Stimulated activated CD4-positive, alpha-beta T cell treated with anti-CD3 and anti-CD28 coated beads, Interleukin-4, amount 100 ng/mL, for 1 hour (primary cell): ENCODE results near the gene SPOPL.
"Not testable (repeated sequence)": the region's sequence is repeated elsewhere in the genome, so short reads cannot be mapped to it uniquely, and the experiment has no call there.

ENCODE experiments used
- DNase-seq: peaks from one replicate; pipeline ENCODE4 v3.0.0-alpha.2; 2020

The SPOPL gene

DNA sequence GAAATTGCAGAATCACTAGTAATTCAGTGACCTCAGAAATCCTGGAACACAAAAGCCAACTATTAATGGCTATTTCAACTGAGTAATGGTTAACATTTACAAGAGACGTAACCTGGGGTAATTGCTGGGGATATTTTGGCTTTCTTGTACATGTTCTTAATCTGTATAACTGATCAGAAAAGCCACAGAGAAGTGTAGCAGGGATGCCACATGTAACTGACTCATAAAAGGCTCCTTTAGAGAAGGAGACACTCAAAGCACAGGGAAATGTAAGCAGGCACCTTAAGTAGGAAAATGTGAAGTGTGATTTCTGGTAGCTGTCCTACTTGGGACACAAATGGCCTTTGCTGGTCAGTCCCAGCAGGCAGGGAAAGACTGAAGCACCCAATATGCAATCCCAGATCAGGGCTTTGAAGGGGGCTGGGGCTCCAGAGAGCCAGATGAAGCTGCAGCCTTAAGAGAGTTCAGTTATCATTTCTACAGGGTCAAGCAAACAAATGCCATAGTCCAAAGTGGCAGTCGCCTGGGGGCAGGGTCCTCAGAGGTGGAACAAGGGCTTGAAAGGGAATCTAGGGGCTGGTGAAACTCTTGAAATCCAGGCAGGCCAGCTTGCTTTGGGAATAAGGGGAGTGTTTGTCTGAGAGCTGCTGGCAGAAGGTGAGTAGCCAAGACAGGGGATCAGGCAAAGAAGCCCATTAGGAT is 7.2 kb upstream of the SPOPL start:
- DNase-seq: no peak

GRCh38 chr2:138495384-138495783 is 6.2 kb upstream of the SPOPL start:
- DNase-seq: no peak

- no peak for DNase-seq
These were observed 5.4 kb upstream of the SPOPL start for GRCh38 chr2:138496096-138496651.

DNA sequence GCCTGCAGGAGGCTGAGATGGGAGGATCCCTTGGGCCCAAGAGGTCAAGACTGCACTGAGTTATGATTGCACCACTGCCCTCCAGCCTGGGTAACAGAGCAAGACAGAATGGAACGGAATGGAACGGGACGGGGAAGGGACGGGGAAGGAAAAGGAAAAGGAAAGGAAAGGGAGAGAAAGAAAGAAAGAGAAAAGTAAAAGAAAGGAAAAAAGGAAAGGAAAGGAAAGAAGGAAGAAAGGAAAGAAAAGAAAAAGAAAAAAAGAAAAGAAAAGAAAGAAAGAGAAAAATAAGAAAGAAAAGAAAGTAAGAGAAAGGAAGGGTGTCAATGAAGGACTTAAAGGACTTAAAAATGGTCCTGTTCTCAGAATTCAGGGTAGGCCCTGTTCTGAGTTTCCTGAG is 4.3 kb upstream of the SPOPL start:
- DNase-seq: no peak

DNA sequence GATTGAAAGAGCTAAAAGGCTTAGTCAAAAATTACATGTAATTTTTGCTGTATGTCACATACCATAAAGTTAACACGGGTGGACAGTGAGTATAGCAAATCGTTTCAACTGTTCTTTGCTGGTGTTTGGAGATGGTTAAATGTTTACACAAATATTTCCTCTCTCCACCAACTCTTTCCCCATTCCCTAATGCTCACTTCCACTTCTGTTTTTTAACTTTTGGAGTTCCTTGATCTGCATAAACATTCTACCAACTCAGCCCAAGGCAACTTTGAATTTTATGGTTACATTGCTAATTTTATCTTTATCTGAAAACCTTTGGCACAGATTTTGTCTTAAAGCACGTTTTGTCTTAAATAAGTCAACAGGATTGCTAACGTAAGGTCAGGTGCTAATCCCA is 1.9 kb upstream of the SPOPL start:
- DNase-seq: no peak

DNA sequence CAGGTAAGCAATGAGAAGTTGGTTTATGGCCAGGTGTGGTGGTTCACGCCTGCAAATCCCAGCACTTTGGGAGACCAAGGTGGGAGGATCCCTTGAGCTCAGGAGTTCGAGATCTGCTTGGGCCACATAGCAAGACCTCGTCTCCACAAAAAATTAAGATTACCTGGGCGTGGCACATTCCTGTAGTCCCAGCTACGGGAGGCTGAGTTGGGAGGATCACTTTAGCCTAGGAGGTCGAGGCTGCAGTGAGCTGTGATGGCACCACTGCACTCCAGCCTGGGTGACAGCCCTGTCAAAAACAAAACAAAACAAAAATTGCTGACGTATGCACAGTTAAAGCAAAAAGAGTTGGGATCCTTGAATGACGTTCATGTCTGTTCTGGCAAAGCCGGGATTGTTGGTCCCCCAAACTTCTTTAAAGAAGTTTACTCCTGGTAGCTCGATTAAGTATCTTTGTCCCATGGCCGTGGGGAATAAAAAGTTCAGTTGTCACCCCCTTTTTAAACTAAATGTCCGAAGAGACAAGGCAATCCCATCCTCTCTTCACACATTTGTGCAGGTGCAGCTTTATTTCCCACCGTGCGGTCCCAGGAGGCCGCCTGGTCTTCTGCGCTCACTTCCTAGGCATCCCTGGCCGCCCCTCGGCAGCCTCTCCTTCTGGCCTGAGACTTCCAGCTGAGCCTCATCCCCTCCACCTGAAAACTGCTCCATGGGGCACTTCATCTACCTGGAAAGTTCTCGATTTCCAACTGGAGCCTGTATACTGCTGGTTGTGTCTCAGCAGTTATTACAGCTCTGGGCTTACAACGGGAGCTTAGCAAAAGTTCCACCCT is 762 bp upstream of the SPOPL start:
- no peak for DNase-seq

- DNase-seq: peak; percentile 7
These were observed 901 bp downstream of the SPOPL start for GRCh38 chr2:138502255-138503086.

DNA sequence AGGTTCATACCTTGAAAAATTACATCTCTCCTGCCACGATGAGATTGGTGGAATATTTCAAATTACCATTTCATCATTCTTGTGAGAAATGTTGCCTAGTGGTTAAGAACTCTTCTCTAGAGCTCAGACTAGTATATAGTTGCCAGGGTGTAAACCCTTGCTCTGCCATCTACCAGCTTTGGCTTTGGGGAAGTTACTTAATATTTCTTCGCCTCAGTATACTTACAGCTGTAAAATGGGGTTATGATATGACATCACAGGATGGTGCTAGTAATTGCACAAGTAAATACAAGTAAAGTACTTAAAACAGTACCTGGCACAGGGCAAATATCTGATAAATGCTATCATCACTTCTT is 1.5 kb downstream of the SPOPL start:
- DNase-seq: no peak

DNA sequence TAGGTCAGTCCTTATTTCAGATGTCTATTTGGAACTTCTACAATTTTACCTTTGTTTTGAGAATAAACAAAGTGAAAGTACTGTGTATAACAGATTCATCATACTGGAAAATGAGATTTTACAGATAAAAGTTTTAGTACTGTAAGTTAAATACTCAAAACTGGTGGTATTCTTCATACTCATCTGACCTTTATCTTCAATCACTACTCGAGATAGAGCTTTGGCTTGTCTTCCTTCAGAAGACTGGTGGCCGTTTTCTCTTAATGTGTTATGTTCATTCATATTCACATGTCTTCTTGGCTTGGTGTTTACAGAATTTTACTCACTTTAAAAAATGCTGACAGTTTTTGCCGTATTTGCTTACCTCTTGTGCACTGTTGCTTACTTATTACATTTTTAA is 2.1 kb downstream of the SPOPL start:
- no peak for DNase-seq

GRCh38 chr2:138504092-138504491 is 2.5 kb downstream of the SPOPL start:
- DNase-seq: no peak

- DNase-seq: no peak
These were observed 3.1 kb downstream of the SPOPL start for GRCh38 chr2:138504546-138505235.

DNA sequence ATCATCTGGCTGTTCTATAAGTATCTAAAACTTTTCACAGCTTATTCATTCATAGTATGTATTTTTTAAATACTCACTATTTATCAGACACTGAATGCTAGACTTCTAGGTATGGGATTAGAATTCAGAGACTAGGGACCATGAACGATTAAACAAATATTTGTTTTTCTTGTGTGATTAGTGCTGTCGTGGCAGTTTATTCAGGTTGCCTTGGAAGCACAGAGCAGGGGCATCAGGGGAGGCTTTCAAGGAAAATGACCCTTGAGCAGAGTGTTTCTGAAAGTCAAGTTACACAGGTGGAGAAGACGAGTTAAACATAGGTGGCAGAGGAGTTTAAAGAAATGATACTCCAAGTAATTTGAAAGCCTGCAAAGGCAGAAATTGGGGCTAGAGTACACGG is 5.7 kb downstream of the SPOPL start:
- DNase-seq: no peak

DNA sequence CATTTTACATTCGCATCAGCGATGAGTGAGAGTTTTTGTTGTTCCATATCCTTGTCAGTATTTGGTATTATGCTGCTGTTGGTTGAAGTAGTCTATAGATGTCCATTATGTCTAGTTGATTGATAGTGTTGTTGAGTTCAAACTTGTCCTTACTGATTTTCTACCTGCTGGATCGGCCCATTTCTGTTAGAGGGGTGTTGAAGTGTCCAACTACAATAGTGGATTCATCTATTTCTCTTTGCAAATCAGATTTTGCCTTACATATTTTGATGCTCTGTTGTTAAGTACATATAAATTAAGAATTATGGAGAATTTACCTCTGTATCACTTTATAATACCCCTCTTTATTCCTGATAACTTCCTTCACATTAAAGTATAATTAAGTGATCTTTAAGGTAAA is 8.7 kb downstream of the SPOPL start:
- DNase-seq: no peak

DNA sequence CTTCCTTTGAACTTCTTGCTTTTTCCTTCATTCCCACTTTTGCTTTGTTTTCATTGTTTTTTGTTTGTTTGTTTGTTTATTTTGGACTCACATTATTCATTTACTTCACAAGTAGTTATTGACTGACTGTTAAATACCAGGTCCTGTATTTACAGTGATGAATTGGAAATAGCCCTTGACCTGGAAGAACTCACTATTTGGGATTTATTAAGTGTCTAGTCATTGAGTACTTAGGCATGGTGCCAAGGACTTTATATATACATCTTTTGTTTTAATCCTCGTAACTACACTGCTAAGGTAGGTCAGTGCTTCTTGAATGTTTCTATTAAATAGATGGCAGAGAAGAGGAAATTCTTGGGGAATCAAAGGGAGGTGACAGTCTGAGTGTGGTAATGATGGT is 11.1 kb downstream of the SPOPL start:
- no peak for DNase-seq

GRCh38 chr2:138514173-138514572 is 12.6 kb downstream of the SPOPL start:
- no peak for DNase-seq

GRCh38 chr2:138515092-138515491 is 13.5 kb downstream of the SPOPL start:
- DNase-seq: no peak

DNA sequence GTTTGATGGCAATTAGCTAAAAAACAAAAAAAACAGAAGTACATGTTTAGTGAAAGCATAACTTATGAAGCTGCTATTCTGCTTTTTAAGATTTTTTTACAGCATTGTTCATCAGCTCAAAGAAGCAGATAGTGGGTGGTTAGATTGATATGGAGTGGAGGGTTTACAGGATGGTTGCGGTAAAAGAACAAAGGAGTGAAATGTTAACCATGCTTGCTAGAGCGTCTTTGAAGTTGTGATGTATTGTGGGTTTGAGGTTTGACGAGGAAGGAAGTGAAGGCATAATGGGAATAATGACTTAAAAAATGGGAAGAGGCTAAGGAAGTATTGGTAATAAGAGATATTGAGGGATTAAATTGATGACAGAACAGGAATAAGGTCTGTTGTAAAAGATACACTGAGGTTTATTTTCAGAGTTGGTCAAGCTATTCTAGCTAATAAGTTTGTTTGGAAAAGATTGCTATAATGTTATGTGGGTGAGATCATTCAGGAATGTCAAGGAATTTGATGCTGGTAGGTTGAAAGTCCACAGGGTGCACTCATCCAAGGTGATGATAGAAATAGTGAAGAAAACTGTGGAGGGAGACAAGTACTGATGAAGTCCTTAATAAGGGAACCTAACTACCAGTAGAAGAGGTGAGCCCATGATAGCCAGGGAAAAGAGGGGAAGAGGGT is 14.6 kb downstream of the SPOPL start:
- no peak for DNase-seq

GRCh38 chr2:138518860-138519259 is 17.3 kb downstream of the SPOPL start:
- no peak for DNase-seq

DNA sequence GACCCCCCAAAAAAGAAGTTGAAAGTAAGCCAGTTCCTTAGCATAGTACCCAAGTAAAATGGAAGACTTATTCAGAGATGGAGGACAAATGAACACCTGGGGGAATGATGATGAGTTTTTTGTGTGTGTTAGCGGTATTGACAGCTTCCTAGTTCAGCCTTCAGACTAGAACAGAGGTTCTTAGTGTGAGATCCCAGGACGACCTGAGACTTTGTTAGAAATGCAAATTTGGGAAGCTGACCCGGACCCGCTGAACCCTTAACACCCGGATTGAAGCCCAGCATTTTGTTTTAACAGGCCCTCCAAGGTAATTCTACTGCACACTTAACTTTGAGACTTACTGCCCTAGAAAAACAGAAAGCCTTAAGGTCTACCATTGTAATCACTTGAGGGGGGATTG is 20.3 kb downstream of the SPOPL start:
- DNase-seq: no peak

- no peak for DNase-seq
These were observed 21.0 kb downstream of the SPOPL start for GRCh38 chr2:138522556-138522955.

- not testable (repeated sequence) for DNase-seq
These were observed 21.6 kb downstream of the SPOPL start for GRCh38 chr2:138523018-138523672.

DNA sequence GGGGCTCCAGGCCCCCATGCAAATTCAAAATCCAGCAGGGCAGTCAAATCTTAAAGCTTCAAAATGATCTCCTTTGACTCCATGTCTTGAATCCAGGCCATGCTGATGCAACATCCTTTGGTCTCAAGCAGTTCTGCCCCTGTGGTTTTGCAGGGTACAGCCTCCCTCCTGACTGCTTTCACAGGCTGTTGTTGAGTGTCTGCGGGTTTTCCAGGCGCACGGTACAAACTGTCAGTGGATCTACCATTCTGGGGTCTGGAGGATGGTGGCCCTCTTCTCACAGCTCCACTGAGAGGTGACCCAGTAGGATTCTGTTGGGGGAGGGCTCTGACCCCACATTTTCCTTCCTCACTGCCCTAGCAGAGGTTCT is 22.1 kb downstream of the SPOPL start:
- DNase-seq: not testable (repeated sequence)
